ENCODE measurements around the gene CTIF.

CTIF gene

GRCh38 chr18:48533340-48534070, 5.3 kb upstream of the CTIF start:
- DNase-seq = no peak

GRCh38 chr18:48534364-48534763, 4.5 kb upstream of the CTIF start:
- DNase-seq = no peak

- DNase-seq = no peak
Observed at GRCh38 chr18:48535956-48536355, 2.9 kb upstream of the CTIF start.

- DNase-seq = no peak
Observed at GRCh38 chr18:48536516-48536915, 2.3 kb upstream of the CTIF start.

GRCh38 chr18:48539406-48540250, 797 bp downstream of the CTIF start:
- DNase-seq = peak in 3 of 4 experiments; percentile 22 to 39 (median 31)

GRCh38 chr18:48540251-48541025, 1.6 kb downstream of the CTIF start:
- peak; percentile 23 to 78 (median 56) for DNase-seq

GRCh38 chr18:48541026-48541746, 2.4 kb downstream of the CTIF start:
- peak; percentile 80 to 92 (median 86) for DNase-seq

- no peak for DNase-seq
Observed at GRCh38 chr18:48541747-48542400, 3.0 kb downstream of the CTIF start.

GRCh38 chr18:48542513-48543181, 3.8 kb downstream of the CTIF start:
- no peak for DNase-seq

- DNase-seq = no peak
Observed at GRCh38 chr18:48543228-48543627, 4.4 kb downstream of the CTIF start.

- DNase-seq = no peak
Observed at GRCh38 chr18:48544116-48544515, 5.3 kb downstream of the CTIF start.

GRCh38 chr18:48544661-48545415, 6.0 kb downstream of the CTIF start:
- DNase-seq = no peak

- DNase-seq = peak; percentile 14 to 51 (median 30)
Observed at GRCh38 chr18:48545757-48546321, 7.0 kb downstream of the CTIF start.

- DNase-seq = no peak
Observed at GRCh38 chr18:48546396-48546795, 7.6 kb downstream of the CTIF start.

GRCh38 chr18:48547531-48547981, 8.7 kb downstream of the CTIF start:
- DNase-seq = no peak

- peak; percentile 54 to 81 (median 70) for DNase-seq
Observed at GRCh38 chr18:48548011-48548771, 9.4 kb downstream of the CTIF start.

- DNase-seq = no peak
Observed at GRCh38 chr18:48548921-48549320, 10.1 kb downstream of the CTIF start.

- no peak for DNase-seq
Observed at GRCh38 chr18:48550101-48550729, 11.4 kb downstream of the CTIF start.

GRCh38 chr18:48551100-48551499, 12.3 kb downstream of the CTIF start:
- DNase-seq = no peak
